WTC11 (cell line): Measurements from ENCODE around the gene PDE6D. TPM values are rescaled to one million over a fixed set of nuclear protein-coding genes. Genes with fewer than 3 reads are reported as not detected.
"Not testable (repeated sequence)": the region's sequence is repeated elsewhere in the genome, so short reads cannot be mapped to it uniquely, and the experiment has no call there.

ENCODE experiments used
- ATAC-seq: fragments of 200-7000 bp; cut with Tn5 transposase; 2 replicates; pipeline ENCODE4 v1.10.0; 2021; ENCODE audit warnings: mild to moderate bottlenecking, moderate library complexity
- CTCF ChIA-PET: fragments of 300-600 bp; sonication (Branson Sonifier 250); formaldehyde crosslinking; loops from one replicate; lab custom pipeline; 2021; ENCODE audit warnings: antibody characterized with exemption; lab: Charles Lee
- POLR2A ChIA-PET: fragments of 350-600 bp; sonication (Branson Sonifier 250); formaldehyde crosslinking; loops from one replicate; lab custom pipeline; 2021; ENCODE audit warnings: antibody characterized with exemption; lab: Charles Lee
- DNase-seq: peaks from one replicate; pipeline ENCODE4 v3.0.0; 2021; ENCODE audit warnings: low spot score
- H3K27ac Mint-ChIP-seq: 2 replicates; pipeline ENCODE4 v1.8.0; 2021; ENCODE audit warnings: mixed read lengths
- H3K27me3 Mint-ChIP-seq: 2 replicates; pipeline ENCODE4 v1.8.0; 2021; ENCODE audit warnings: low read depth, mild to moderate bottlenecking, moderate library complexity, mixed read lengths
- H3K36me3 Mint-ChIP-seq: 2 replicates; pipeline ENCODE4 v1.8.0; 2021; ENCODE audit warnings: mixed read lengths
- H3K4me1 Mint-ChIP-seq: 2 replicates; pipeline ENCODE4 v1.8.0; 2022; ENCODE audit warnings: mixed read lengths
- H3K4me3 Mint-ChIP-seq: 2 replicates; pipeline ENCODE4 v1.8.0; 2021; ENCODE audit warnings: mild to moderate bottlenecking, moderate library complexity, mixed read lengths
- H3K9me3 Mint-ChIP-seq: 2 replicates; pipeline ENCODE4 v1.8.0; 2021; ENCODE audit warnings: mixed read lengths
- ATF3 ChIP-seq: sonication (generic); formaldehyde crosslinking; conservative IDR thresholded peaks from 2 replicates; pipeline ENCODE4 v1.8.1; 2022; ENCODE audit warnings: mild to moderate bottlenecking, missing genetic modification reagents
- ELF4 ChIP-seq: sonication (generic); formaldehyde crosslinking; IDR thresholded peaks from 2 replicates; pipeline ENCODE4 v1.8.1; 2022; ENCODE audit warnings: low read depth, mild to moderate bottlenecking, moderate library complexity, missing genetic modification reagents
- MAX ChIP-seq: sonication (generic); formaldehyde crosslinking; IDR thresholded peaks from 2 replicates; pipeline ENCODE4 v1.8.0; 2022; ENCODE audit warnings: mild to moderate bottlenecking, missing genetic modification reagents
- NFE2L1 ChIP-seq: sonication (generic); formaldehyde crosslinking; IDR thresholded peaks from 2 replicates; pipeline ENCODE4 v1.8.1; 2023; ENCODE audit warnings: missing genetic modification reagents
- NR1H2 ChIP-seq: sonication (generic); formaldehyde crosslinking; IDR thresholded peaks from 2 replicates; pipeline ENCODE4 v1.9.0; 2021; ENCODE audit warnings: mild to moderate bottlenecking, moderate library complexity, missing genetic modification reagents
- PRRX2 ChIP-seq: fragments of 250-450 bp; sonication (Bioruptor Pico); IDR thresholded peaks from 2 replicates; pipeline ENCODE4 v1.8.0; 2021; ENCODE audit warnings: mild to moderate bottlenecking
- TCF7 ChIP-seq: sonication (generic); formaldehyde crosslinking; IDR thresholded peaks from 2 replicates; pipeline ENCODE4 v1.8.0; 2022; ENCODE audit warnings: mild to moderate bottlenecking, low read depth, missing genetic modification reagents, moderate library complexity
- ZNF138 ChIP-seq: sonication (generic); formaldehyde crosslinking; conservative IDR thresholded peaks from 2 replicates; pipeline ENCODE4 v1.8.1; 2022; ENCODE audit warnings: mild to moderate bottlenecking, moderate library complexity, missing genetic modification reagents
- total RNA-seq: library from RNA; stranded (reverse); gene quantifications from 3 replicates; pipeline ENCODE4 v1.2.3, GENCODE V29; 2021
- TF ChIP-seq, protein P1 (sequence below): sonication (generic); formaldehyde crosslinking; IDR thresholded peaks from 2 replicates; pipeline ENCODE4 v1.8.0; 2023; ENCODE audit warnings: missing genetic modification reagents, mild to moderate bottlenecking, borderline replicate concordance
- TF ChIP-seq, protein P2 (sequence below): sonication (generic); formaldehyde crosslinking; IDR thresholded peaks from 2 replicates; pipeline ENCODE4 v1.8.0; 2022; ENCODE audit warnings: mild to moderate bottlenecking, missing genetic modification reagents
- TF ChIP-seq, protein P3 (sequence below): sonication (generic); formaldehyde crosslinking; IDR thresholded peaks from 2 replicates; pipeline ENCODE4 v1.8.0; 2023; ENCODE audit warnings: mild to moderate bottlenecking, missing genetic modification reagents
- TF ChIP-seq, protein P4 (sequence below): fragments of 250-450 bp; sonication (Bioruptor Pico); IDR thresholded peaks from 2 replicates; pipeline ENCODE4 v1.9.0; 2021; ENCODE audit warnings: mild to moderate bottlenecking
- TF ChIP-seq, protein P5 (sequence below): fragments of 200-600 bp; IDR thresholded peaks from 2 replicates; pipeline ENCODE4 v1.8.0; 2022; ENCODE audit warnings: antibody characterized with exemption

PDE6D gene
- total RNA-seq, 1 experiment from 2014 or later, result 30.2 TPM

DNA sequence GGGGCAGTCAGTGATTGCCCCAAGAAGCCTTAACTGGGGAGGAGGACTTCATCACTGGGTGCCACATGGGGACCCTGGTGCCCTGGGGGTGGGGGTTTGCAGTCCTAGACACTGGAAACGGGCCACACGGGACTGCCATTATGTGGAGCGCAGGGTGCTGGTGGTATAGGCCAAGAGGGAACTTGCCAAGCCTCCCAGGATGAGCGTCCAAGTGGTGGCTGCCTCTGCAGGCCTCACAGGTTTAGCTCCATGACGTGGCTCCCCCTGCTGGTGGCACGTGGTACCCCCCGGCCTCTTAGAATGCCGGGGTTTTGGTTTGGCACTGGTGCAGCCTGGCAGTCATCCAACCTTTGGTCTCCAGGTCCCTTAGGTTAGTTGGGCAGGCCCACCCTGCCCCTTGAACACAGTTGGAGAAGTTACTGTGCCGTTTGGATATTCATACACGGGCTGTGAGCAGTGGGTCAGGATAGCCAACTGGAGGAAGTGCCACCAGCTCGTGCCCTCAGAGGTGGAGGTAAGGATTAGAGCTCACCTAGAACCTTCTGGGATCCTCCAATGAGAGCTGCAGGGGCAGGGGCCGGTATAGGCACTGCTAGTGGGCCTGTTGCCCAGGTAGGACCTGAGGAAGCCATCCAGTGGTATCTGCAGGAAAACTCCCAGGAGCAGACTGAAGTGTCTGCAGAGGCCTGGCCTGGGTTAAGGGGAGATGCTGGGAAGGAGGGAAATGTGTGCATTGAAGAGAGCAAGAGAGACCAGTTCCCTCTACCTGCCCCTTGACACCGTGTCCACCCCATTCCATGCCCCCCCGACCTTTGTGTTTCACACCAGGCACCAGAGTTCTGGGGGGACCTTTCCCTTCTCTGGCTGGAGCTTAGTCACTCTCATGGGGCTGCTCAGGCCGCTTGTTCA, 67.1 kb downstream of the PDE6D start (continued):
- TF ChIP-seq, protein P1, sequence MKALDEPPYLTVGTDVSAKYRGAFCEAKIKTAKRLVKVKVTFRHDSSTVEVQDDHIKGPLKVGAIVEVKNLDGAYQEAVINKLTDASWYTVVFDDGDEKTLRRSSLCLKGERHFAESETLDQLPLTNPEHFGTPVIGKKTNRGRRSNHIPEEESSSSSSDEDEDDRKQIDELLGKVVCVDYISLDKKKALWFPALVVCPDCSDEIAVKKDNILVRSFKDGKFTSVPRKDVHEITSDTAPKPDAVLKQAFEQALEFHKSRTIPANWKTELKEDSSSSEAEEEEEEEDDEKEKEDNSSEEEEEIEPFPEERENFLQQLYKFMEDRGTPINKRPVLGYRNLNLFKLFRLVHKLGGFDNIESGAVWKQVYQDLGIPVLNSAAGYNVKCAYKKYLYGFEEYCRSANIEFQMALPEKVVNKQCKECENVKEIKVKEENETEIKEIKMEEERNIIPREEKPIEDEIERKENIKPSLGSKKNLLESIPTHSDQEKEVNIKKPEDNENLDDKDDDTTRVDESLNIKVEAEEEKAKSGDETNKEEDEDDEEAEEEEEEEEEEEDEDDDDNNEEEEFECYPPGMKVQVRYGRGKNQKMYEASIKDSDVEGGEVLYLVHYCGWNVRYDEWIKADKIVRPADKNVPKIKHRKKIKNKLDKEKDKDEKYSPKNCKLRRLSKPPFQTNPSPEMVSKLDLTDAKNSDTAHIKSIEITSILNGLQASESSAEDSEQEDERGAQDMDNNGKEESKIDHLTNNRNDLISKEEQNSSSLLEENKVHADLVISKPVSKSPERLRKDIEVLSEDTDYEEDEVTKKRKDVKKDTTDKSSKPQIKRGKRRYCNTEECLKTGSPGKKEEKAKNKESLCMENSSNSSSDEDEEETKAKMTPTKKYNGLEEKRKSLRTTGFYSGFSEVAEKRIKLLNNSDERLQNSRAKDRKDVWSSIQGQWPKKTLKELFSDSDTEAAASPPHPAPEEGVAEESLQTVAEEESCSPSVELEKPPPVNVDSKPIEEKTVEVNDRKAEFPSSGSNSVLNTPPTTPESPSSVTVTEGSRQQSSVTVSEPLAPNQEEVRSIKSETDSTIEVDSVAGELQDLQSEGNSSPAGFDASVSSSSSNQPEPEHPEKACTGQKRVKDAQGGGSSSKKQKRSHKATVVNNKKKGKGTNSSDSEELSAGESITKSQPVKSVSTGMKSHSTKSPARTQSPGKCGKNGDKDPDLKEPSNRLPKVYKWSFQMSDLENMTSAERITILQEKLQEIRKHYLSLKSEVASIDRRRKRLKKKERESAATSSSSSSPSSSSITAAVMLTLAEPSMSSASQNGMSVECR, result peak; percentile 81; the same call in 1 of the 2 replicates
- TF ChIP-seq, protein P2, sequence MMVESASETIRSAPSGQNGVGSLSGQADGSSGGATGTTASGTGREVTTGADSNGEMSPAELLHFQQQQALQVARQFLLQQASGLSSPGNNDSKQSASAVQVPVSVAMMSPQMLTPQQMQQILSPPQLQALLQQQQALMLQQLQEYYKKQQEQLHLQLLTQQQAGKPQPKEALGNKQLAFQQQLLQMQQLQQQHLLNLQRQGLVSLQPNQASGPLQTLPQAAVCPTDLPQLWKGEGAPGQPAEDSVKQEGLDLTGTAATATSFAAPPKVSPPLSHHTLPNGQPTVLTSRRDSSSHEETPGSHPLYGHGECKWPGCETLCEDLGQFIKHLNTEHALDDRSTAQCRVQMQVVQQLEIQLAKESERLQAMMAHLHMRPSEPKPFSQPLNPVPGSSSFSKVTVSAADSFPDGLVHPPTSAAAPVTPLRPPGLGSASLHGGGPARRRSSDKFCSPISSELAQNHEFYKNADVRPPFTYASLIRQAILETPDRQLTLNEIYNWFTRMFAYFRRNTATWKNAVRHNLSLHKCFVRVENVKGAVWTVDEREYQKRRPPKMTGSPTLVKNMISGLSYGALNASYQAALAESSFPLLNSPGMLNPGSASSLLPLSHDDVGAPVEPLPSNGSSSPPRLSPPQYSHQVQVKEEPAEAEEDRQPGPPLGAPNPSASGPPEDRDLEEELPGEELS, result peak; percentile 28; the same call in 1 of the 2 replicates
- TF ChIP-seq NR1H2 (CRISPR knock-in tag) (0 out of 2 replicates have a peak, but pooled peaks have one; percentile 25), ELF4 (CRISPR knock-in tag) (no peak), NFE2L1 (CRISPR knock-in tag) (peak; percentile 74; the same call in 1 of the 2 replicates), MAX (peak; percentile 87), TCF7 (CRISPR knock-in tag) (no peak), ZNF138 (CRISPR knock-in tag) (peak; percentile 64), ATF3 (CRISPR knock-in tag) (no peak; the same call in 1 of the 2 replicates), PRRX2 (peak; percentile 99)
- TF ChIP-seq, protein P3, sequence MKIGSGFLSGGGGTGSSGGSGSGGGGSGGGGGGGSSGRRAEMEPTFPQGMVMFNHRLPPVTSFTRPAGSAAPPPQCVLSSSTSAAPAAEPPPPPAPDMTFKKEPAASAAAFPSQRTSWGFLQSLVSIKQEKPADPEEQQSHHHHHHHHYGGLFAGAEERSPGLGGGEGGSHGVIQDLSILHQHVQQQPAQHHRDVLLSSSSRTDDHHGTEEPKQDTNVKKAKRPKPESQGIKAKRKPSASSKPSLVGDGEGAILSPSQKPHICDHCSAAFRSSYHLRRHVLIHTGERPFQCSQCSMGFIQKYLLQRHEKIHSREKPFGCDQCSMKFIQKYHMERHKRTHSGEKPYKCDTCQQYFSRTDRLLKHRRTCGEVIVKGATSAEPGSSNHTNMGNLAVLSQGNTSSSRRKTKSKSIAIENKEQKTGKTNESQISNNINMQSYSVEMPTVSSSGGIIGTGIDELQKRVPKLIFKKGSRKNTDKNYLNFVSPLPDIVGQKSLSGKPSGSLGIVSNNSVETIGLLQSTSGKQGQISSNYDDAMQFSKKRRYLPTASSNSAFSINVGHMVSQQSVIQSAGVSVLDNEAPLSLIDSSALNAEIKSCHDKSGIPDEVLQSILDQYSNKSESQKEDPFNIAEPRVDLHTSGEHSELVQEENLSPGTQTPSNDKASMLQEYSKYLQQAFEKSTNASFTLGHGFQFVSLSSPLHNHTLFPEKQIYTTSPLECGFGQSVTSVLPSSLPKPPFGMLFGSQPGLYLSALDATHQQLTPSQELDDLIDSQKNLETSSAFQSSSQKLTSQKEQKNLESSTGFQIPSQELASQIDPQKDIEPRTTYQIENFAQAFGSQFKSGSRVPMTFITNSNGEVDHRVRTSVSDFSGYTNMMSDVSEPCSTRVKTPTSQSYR (CRISPR knock-in tag), result 0 out of 2 replicates have a peak, but pooled peaks have one; percentile 11
- TF ChIP-seq, protein P4, sequence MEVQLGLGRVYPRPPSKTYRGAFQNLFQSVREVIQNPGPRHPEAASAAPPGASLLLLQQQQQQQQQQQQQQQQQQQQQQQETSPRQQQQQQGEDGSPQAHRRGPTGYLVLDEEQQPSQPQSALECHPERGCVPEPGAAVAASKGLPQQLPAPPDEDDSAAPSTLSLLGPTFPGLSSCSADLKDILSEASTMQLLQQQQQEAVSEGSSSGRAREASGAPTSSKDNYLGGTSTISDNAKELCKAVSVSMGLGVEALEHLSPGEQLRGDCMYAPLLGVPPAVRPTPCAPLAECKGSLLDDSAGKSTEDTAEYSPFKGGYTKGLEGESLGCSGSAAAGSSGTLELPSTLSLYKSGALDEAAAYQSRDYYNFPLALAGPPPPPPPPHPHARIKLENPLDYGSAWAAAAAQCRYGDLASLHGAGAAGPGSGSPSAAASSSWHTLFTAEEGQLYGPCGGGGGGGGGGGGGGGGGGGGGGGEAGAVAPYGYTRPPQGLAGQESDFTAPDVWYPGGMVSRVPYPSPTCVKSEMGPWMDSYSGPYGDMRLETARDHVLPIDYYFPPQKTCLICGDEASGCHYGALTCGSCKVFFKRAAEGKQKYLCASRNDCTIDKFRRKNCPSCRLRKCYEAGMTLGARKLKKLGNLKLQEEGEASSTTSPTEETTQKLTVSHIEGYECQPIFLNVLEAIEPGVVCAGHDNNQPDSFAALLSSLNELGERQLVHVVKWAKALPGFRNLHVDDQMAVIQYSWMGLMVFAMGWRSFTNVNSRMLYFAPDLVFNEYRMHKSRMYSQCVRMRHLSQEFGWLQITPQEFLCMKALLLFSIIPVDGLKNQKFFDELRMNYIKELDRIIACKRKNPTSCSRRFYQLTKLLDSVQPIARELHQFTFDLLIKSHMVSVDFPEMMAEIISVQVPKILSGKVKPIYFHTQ (CRISPR knock-in tag), result peak; percentile 99
- TF ChIP-seq, protein P5, sequence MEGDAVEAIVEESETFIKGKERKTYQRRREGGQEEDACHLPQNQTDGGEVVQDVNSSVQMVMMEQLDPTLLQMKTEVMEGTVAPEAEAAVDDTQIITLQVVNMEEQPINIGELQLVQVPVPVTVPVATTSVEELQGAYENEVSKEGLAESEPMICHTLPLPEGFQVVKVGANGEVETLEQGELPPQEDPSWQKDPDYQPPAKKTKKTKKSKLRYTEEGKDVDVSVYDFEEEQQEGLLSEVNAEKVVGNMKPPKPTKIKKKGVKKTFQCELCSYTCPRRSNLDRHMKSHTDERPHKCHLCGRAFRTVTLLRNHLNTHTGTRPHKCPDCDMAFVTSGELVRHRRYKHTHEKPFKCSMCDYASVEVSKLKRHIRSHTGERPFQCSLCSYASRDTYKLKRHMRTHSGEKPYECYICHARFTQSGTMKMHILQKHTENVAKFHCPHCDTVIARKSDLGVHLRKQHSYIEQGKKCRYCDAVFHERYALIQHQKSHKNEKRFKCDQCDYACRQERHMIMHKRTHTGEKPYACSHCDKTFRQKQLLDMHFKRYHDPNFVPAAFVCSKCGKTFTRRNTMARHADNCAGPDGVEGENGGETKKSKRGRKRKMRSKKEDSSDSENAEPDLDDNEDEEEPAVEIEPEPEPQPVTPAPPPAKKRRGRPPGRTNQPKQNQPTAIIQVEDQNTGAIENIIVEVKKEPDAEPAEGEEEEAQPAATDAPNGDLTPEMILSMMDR, result peak; percentile 93

- peak; percentile 0 for ATAC-seq
- peaks cover 34% of the 10 kb centered on the region for H3K4me1 Mint-ChIP-seq
- H3K36me3 Mint-ChIP-seq, result peaks cover 40% of the 10 kb centered on the region
- DNase-seq, H3K9me3 Mint-ChIP-seq, H3K27me3 Mint-ChIP-seq: not testable (repeated sequence)
- CTCF ChIA-PET, result interaction anchor here (0.6 to 9.7 kb wide), 31 partner anchors 7 to 216 kb away, joined by 3 to 260 read pairs (median 6); partner anchors contain the start of gene COPS7B
- POLR2A ChIA-PET, result interaction anchor here (0.5 to 5.2 kb wide), 12 partner anchors 13 to 1570 kb away, joined by 3 to 61 read pairs (median 8); partner anchors contain the start of gene COPS7B
- peak overlapping the region; percentile 56 for H3K4me3 Mint-ChIP-seq
- H3K27ac Mint-ChIP-seq, result peak overlapping the region; percentile 98
Measured at GRCh38 chr2:231713406-231713729, 67.7 kb downstream of the PDE6D start.
